K562 (cell line): ENCODE data around the gene ERH. TPM values are rescaled to one million over a fixed set of nuclear protein-coding genes. Genes with fewer than 3 reads are reported as not detected.

Source experiments
- ATAC-seq: fragments of 200-7000 bp; cut with Tn5 transposase; 3 replicates; pipeline ENCODE4 v1.9.1; 2020; ENCODE audit warnings: moderate library complexity
- BruUV-seq: library from RNA; stranded (reverse); fragments of 400-500 nt; replicated peaks from 2 replicates; lab custom pipeline; 2021; lab: Mats Ljungman, UMichigan
- CTCF ChIA-PET: fragments of 300-600 bp; formaldehyde crosslinking; extraction: SDS; loops from one replicate; lab custom pipeline; 2021; ENCODE audit warnings: low intra/inter-chr PET ratio; lab: Yijun Ruan, JAX
- POLR2A ChIA-PET: fragments of 300-600, 350-650 bp; sonication (Branson Sonifier 250); formaldehyde crosslinking; extraction: SDS; loops from one replicate; lab custom pipeline; 2021; ENCODE audit warnings: antibody characterized with exemption, inconsistent platforms; lab: Yijun Ruan, JAX
- DNase-seq, 4 experiments: peaks; one replicate each; pipeline versions ENCODE4 v3.0.0 to v3.0.0-alpha.2; 2011 to 2018; ENCODE audit warnings: low spot score in 3 of 4, mixed read lengths in 3 of 4; ENCODE audit errors: extremely low read depth in 1 of 4
- FAIRE-seq: peaks from 2 replicates; lab custom pipeline; 2011; peaks lifted over from hg19 to GRCh38; lab: Jason Lieb, UNC
- H2AFZ ChIP-seq: 2 replicates; pipeline ENCODE4 v1.6.0; 2011; ENCODE audit warnings: low read depth, low read length, control low read depth, inconsistent platforms
- H3K27ac ChIP-seq: fragments of 200-600 bp; 3 replicates; pipeline ENCODE4 v1.8.0; 2011; ENCODE audit warnings: low read depth, mild to moderate bottlenecking, control low read depth, inconsistent platforms, low read length, moderate library complexity, mixed read lengths; ENCODE audit errors: extremely low read depth
- H3K27me3 ChIP-seq, 2 experiments: fragments of 300-600 bp in 1 of 2; 2 replicates in 1 of 2; 3 replicates in 1 of 2; pipeline versions ENCODE4 v1.6.0 to v1.8.0; 2011; ENCODE audit warnings: inconsistent platforms in 2 of 2, low read length in 2 of 2, mild to moderate bottlenecking in 1 of 2, mixed read lengths in 1 of 2, moderate library complexity in 1 of 2; ENCODE audit not compliant: control insufficient read depth in 2 of 2, insufficient read depth in 2 of 2
- H3K36me3 ChIP-seq: fragments of 300-600 bp; 3 replicates; pipeline ENCODE4 v1.8.0; 2011; ENCODE audit warnings: mild to moderate bottlenecking, low read length, inconsistent platforms; ENCODE audit not compliant: control insufficient read depth, insufficient read depth
- H3K4me1 ChIP-seq, 2 experiments: fragments of 200-600 bp in 1 of 2; replicated peaks in 1 of 2; 2 replicates in 1 of 2; 3 replicates in 1 of 2; pipeline versions ENCODE4 v1.5.1 to v1.8.0; 2011; ENCODE audit warnings: inconsistent platforms in 2 of 2, low read length in 2 of 2, mild to moderate bottlenecking in 1 of 2, mixed read lengths in 1 of 2, moderate library complexity in 1 of 2; ENCODE audit not compliant: control insufficient read depth in 2 of 2, insufficient read depth in 2 of 2
- H3K4me2 ChIP-seq: 2 replicates; pipeline ENCODE4 v1.6.1; 2011; ENCODE audit warnings: low read length, control low read depth, inconsistent platforms, mixed read lengths; ENCODE audit not compliant: insufficient read depth
- H3K4me3 ChIP-seq: fragments of 200-600 bp; sonication (generic), shearing (Covaris generic); 2 replicates; pipeline ENCODE4 v1.5.1; 2016; ENCODE audit warnings: control low read depth, inconsistent platforms
- H3K79me2 ChIP-seq: fragments of 200-600 bp; 3 replicates; pipeline ENCODE4 v1.8.0; 2011; ENCODE audit warnings: low read length, inconsistent platforms; ENCODE audit not compliant: control insufficient read depth, insufficient read depth
- H3K9ac ChIP-seq, 2 experiments: 2 replicates each; pipeline versions ENCODE4 v1.6.0 to v1.6.1; 2011; ENCODE audit warnings: low read depth in 2 of 2, low read length in 2 of 2, control low read depth in 1 of 2, inconsistent platforms in 1 of 2, mild to moderate bottlenecking in 1 of 2, mixed read lengths in 1 of 2; ENCODE audit not compliant: insufficient read depth in 1 of 2
- H3K9me1 ChIP-seq: one replicate; pipeline ENCODE4 v1.6.0; 2011; ENCODE audit warnings: inconsistent platforms, mild to moderate bottlenecking, low read length, moderate library complexity; ENCODE audit not compliant: control insufficient read depth, insufficient read depth
- H3K9me3 ChIP-seq: replicated peaks from 2 replicates; pipeline ENCODE4 v1.5.1; 2011; ENCODE audit warnings: low read depth, low read length, inconsistent platforms; ENCODE audit not compliant: control insufficient read depth, insufficient read depth
- H4K20me1 ChIP-seq: replicated peaks from 2 replicates; pipeline ENCODE4 v1.6.1; 2011; ENCODE audit warnings: low read length, inconsistent platforms, mixed read lengths; ENCODE audit not compliant: control insufficient read depth, insufficient read depth
- ASH1L ChIP-seq: fragments of 450-650 bp; IDR thresholded peaks from 2 replicates; pipeline ENCODE4 v1.6.1; 2018; ENCODE audit warnings: borderline replicate concordance, mild to moderate bottlenecking, low read depth; ENCODE audit not compliant: partially characterized antibody
- GATAD2B ChIP-seq: fragments of 450-650 bp; IDR thresholded peaks from 2 replicates; pipeline ENCODE4 v1.6.1; 2017; ENCODE audit warnings: mild to moderate bottlenecking, borderline replicate concordance
- HDAC8 ChIP-seq: fragments of 450-650 bp; IDR thresholded peaks from 2 replicates; pipeline ENCODE4 v1.6.1; 2016; ENCODE audit warnings: mild to moderate bottlenecking, missing genetic modification characterization, moderate library complexity, missing compliant biosample characterization
- HES1 ChIP-seq: fragments of 450-650 bp; IDR thresholded peaks from 2 replicates; pipeline ENCODE4 v1.6.1; 2016; ENCODE audit warnings: low read depth, mild to moderate bottlenecking, moderate library complexity
- NFIX ChIP-seq: fragments of 250-450 bp; sonication (Bioruptor Pico); IDR thresholded peaks from 2 replicates; pipeline ENCODE4 v1.4.0; 2020; ENCODE audit warnings: low read depth, mild to moderate bottlenecking, moderate library complexity
- ZNF146 ChIP-seq: IDR thresholded peaks from one replicate; pipeline ENCODE4 v1.6.1; 2018; ENCODE audit warnings: missing compliant biosample characterization; ENCODE audit not compliant: unreplicated experiment
- ZNF184 ChIP-seq: sonication (generic); formaldehyde crosslinking; IDR thresholded peaks from 2 replicates; pipeline ENCODE4 v1.5.0; 2020; ENCODE audit warnings: missing genetic modification reagents
- WGBS: fragments of 100-300 bp; shearing (Covaris generic); methylation state at CpG from one replicate; pipeline ENCODE4 v1.1.6; 2016; ENCODE audit warnings: low coverage, mixed read lengths; ENCODE audit not compliant: insufficient coverage; ENCODE audit errors: missing lambda C conversion rate; 5-methylcytosine and 5-hydroxymethylcytosine counted together
- in situ Hi-C: fragments of 300-500 bp; cut with MboI; formaldehyde crosslinking; loops from 4 replicates; pipeline ENCODE4 v1.15.0; 2018; ENCODE audit warnings: inconsistent platforms, mixed read lengths
- intact Hi-C: fragments of 100-400 bp; cut with micrococcal nuclease; formaldehyde crosslinking; loops from 2 replicates; pipeline ENCODE4 v1.14.2; 2022
- polyA plus RNA-seq, 8 experiments: library from polyadenylated mRNA; depleted of rRNA in 4 of 8; stranded (reverse) in 5 of 8; unstranded in 3 of 8; fragments of >200 nt; fragmentation: Nextera tagmentation in 2 of 8; fragmentation: Illumina TruSeq in 1 of 8; extraction: Ambion mirVana in 2 of 8; extraction: Trizol in 1 of 8; gene quantifications; 2 replicates each; pipeline versions ENCODE4 v1.2.1 to v1.2.3, GENCODE V29; 2011 to 2014; ENCODE audit warnings: inconsistent platforms in 1 of 8, missing spikeins in 1 of 8
- total RNA-seq, 7 experiments: library from RNA; depleted of rRNA in 6 of 7; stranded (reverse); fragments of >200 nt in 6 of 7; fragmentation: Illumina TruSeq in 2 of 7; extraction: Trizol in 2 of 7; gene quantifications; 2 replicates each; pipeline versions ENCODE4 v1.2.1 to v1.2.3, GENCODE V29; 2011 to 2021; ENCODE audit warnings: low replicate concordance in 1 of 7

ERH gene
- total and polyA plus RNA-seq, 9 of the 15 experiments (the other 6 are each of a cell fraction or from before 2014, with no cell fraction given) = 78.2 to 474 (median 250) TPM

DNA sequence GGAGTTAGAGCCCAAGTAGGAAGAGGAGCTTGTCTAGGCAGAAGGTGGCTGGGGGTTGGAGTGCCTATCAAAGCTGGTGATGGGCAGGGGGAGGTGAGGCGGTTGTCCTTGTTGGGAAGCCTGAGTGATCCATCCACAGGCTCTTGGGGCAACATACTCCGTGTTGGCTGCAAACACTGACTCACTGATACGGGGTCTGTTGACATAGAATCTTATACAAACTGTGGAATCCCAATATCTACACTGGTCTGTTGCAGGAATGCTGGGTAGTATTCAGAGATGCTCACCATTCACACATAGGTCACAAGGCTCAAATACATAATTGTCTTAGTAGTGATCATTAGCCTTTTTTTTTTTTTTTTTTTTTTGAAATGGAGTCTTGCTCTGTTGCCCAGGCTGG, 26.0 kb downstream of the ERH start (continued):
- no peak for TF ChIP-seq GATAD2B

- BruUV-seq = no TSS peak
- no peak for FAIRE-seq
- H3K4me3 ChIP-seq = no peak overlapping the region
- no peak overlapping the region for H3K27ac ChIP-seq
- no peak overlapping the region for H3K4me2 ChIP-seq
- H3K9me1 ChIP-seq = no peaks in the 10 kb centered on the region
- no peaks in the 10 kb centered on the region for H4K20me1 ChIP-seq
- in situ Hi-C loops (no loop called here), intact Hi-C loops (no loop called here)
- no peaks in the 10 kb centered on the region for H3K4me1 ChIP-seq
- H3K79me2 ChIP-seq = no peaks in the 10 kb centered on the region
- H3K9me3 ChIP-seq = no peaks in the 10 kb centered on the region
- no peak for ATAC-seq
- TF ChIP-seq NFIX (CRISPR knock-in tag) (no peak), HDAC8 (tag) (no peak), ZNF146 (CRISPR knock-in tag) (no peak), ASH1L (no peak), HES1 (no peak), ZNF184 (CRISPR knock-in tag) (no peak)
- H3K27me3 ChIP-seq = no peaks in the 10 kb centered on the region
- no peak for DNase-seq
- POLR2A ChIA-PET = interaction anchor here (0.6 to 1.5 kb wide), 5 partner anchors 11 to 887 kb away, joined by 3 to 5 read pairs (median 3); partner anchors contain the start of genes ERH and SLC39A9
- 40% methylated on average over 5 of the region's 5 CpGs for WGBS
- no peak overlapping the region for H3K9ac ChIP-seq
- CTCF ChIA-PET = no interaction called here
- H2AFZ ChIP-seq = no peak overlapping the region
- no peaks in the 10 kb centered on the region for H3K36me3 ChIP-seq
Measured at GRCh38 chr14:69370061-69370460, 28.0 kb downstream of the ERH start.
